GM21737 (cell line): ENCODE data around the gene ZNF124.

Experiments
- ATAC-seq: cut with Tn5 transposase; IDR thresholded peaks from one replicate; pipeline ENCODE4 v1.9.1; 2021; ENCODE audit warnings: mild to moderate bottlenecking, moderate library complexity; ENCODE audit not compliant: unreplicated experiment

Gene ZNF124

GRCh38 chr1:247114351-247115140, 57.3 kb downstream of the ZNF124 start:
- ATAC-seq = no peak

- no peak for ATAC-seq
These were observed 58.0 kb downstream of the ZNF124 start for GRCh38 chr1:247113733-247114271.

GRCh38 chr1:247113094-247113497, 58.7 kb downstream of the ZNF124 start:
- ATAC-seq = no peak

GRCh38 chr1:247112479-247112781, 59.4 kb downstream of the ZNF124 start:
- ATAC-seq = no peak

- no peak for ATAC-seq
These were observed 59.9 kb downstream of the ZNF124 start for GRCh38 chr1:247111700-247112478.

GRCh38 chr1:247111259-247111699, 60.5 kb downstream of the ZNF124 start:
- no peak for ATAC-seq

- ATAC-seq = no peak
These were observed 61.1 kb downstream of the ZNF124 start for GRCh38 chr1:247110627-247111258.

- no peak for ATAC-seq
These were observed 64.1 kb downstream of the ZNF124 start for GRCh38 chr1:247107694-247108093.

GRCh38 chr1:247105966-247106365, 65.9 kb downstream of the ZNF124 start:
- ATAC-seq = no peak
